SJSA1 (cell line): ENCODE results near the gene GPX4. TPM values are rescaled to one million over a fixed set of nuclear protein-coding genes. Genes with fewer than 3 reads are reported as not detected.

Experiments
- DNase-seq, 2 experiments: peaks; one replicate each; pipeline ENCODE4 v3.0.0-alpha.2; 2015 to 2020; ENCODE audit warnings: low spot score in 2 of 2, low read depth in 1 of 2
- H3K27ac ChIP-seq: fragments of 250-450 bp; sonication (Bioruptor Pico); 2 replicates; pipeline ENCODE4 v1.5.1; 2020; ENCODE audit warnings: mild to moderate bottlenecking, moderate library complexity
- H3K27me3 ChIP-seq: fragments of 250-450 bp; sonication (Bioruptor Pico); replicated peaks from 2 replicates; pipeline ENCODE4 v1.5.1; 2020; ENCODE audit warnings: mild to moderate bottlenecking, moderate library complexity
- H3K36me3 ChIP-seq: fragments of 250-450 bp; sonication (Bioruptor Pico); 2 replicates; pipeline ENCODE4 v1.5.1; 2020; ENCODE audit warnings: mild to moderate bottlenecking
- H3K4me1 ChIP-seq: fragments of 250-450 bp; sonication (Bioruptor Pico); replicated peaks from 2 replicates; pipeline ENCODE4 v1.6.1; 2021; ENCODE audit warnings: mild to moderate bottlenecking
- H3K4me3 ChIP-seq: fragments of 250-450 bp; sonication (Bioruptor Pico); 2 replicates; pipeline ENCODE4 v1.5.1; 2020; ENCODE audit warnings: mild to moderate bottlenecking
- H3K9me3 ChIP-seq: fragments of 250-450 bp; sonication (Bioruptor Pico); replicated peaks from 2 replicates; pipeline ENCODE4 v1.5.1; 2020; ENCODE audit warnings: mild to moderate bottlenecking
- total RNA-seq: library from RNA; depleted of rRNA; stranded (reverse); fragments of >200 nt; shearing (Covaris generic); gene quantifications from 2 replicates; pipeline ENCODE4 v1.2.3, GENCODE V29; 2014

The GPX4 gene
- total RNA-seq, 1 experiment from 2014 or later = 449 TPM

GRCh38 chr19:1136621-1137317 is 33.0 kb downstream of the GPX4 start:
- Histone ChIP-seq H3K4me1 (peaks cover 16% of the 10 kb centered on the region), H3K9me3 (no peaks in the 10 kb centered on the region), H3K27me3 (no peaks in the 10 kb centered on the region), H3K36me3 (peaks cover 14% of the 10 kb centered on the region), H3K27ac (no peak overlapping the region), H3K4me3 (no peak overlapping the region)
- DNase-seq = no peak

- Histone ChIP-seq H3K36me3 (peaks cover 18% of the 10 kb centered on the region), H3K27me3 (no peaks in the 10 kb centered on the region), H3K9me3 (no peaks in the 10 kb centered on the region), H3K4me3 (no peak overlapping the region), H3K4me1 (peaks cover 2% of the 10 kb centered on the region), H3K27ac (no peak overlapping the region)
- no peak for DNase-seq
Observed at GRCh38 chr19:1138121-1138520, 34.3 kb downstream of the GPX4 start.

GRCh38 chr19:1139126-1139525 is 35.3 kb downstream of the GPX4 start:
- Histone ChIP-seq H3K36me3 (peaks cover 27% of the 10 kb centered on the region), H3K27ac (no peak overlapping the region), H3K4me3 (no peak overlapping the region), H3K4me1 (no peaks in the 10 kb centered on the region), H3K9me3 (no peaks in the 10 kb centered on the region), H3K27me3 (no peaks in the 10 kb centered on the region)
- DNase-seq = no peak

GRCh38 chr19:1140272-1141027 is 36.7 kb downstream of the GPX4 start:
- no peak for DNase-seq
- no peaks in the 10 kb centered on the region for H3K27me3 ChIP-seq
- H3K27ac ChIP-seq = no peak overlapping the region
- no peaks in the 10 kb centered on the region for H3K4me1 ChIP-seq
- peaks cover 29% of the 10 kb centered on the region for H3K36me3 ChIP-seq
- H3K9me3 ChIP-seq = no peaks in the 10 kb centered on the region
- no peak overlapping the region for H3K4me3 ChIP-seq

GRCh38 chr19:1141944-1142343 is 38.1 kb downstream of the GPX4 start:
- no peak overlapping the region for H3K27ac ChIP-seq
- no peaks in the 10 kb centered on the region for H3K9me3 ChIP-seq
- no peaks in the 10 kb centered on the region for H3K27me3 ChIP-seq
- DNase-seq = no peak
- peaks cover 36% of the 10 kb centered on the region for H3K36me3 ChIP-seq
- no peak overlapping the region for H3K4me3 ChIP-seq
- no peaks in the 10 kb centered on the region for H3K4me1 ChIP-seq

GRCh38 chr19:1143828-1144399 is 40.1 kb downstream of the GPX4 start:
- Histone ChIP-seq H3K4me3 (no peak overlapping the region), H3K4me1 (no peaks in the 10 kb centered on the region), H3K36me3 (peaks cover 41% of the 10 kb centered on the region), H3K9me3 (no peaks in the 10 kb centered on the region), H3K27ac (no peak overlapping the region), H3K27me3 (no peaks in the 10 kb centered on the region)
- DNase-seq = no peak

- Histone ChIP-seq H3K9me3 (no peaks in the 10 kb centered on the region), H3K36me3 (peaks cover 44% of the 10 kb centered on the region), H3K27me3 (no peaks in the 10 kb centered on the region), H3K27ac (no peak overlapping the region), H3K4me3 (no peak overlapping the region), H3K4me1 (no peaks in the 10 kb centered on the region)
- DNase-seq = no peak
Observed at GRCh38 chr19:1144741-1145140, 40.9 kb downstream of the GPX4 start.

- peaks cover 49% of the 10 kb centered on the region for H3K36me3 ChIP-seq
Observed at GRCh38 chr19:1145635-1146411, 42.0 kb downstream of the GPX4 start.

GRCh38 chr19:1146412-1146699 is 42.6 kb downstream of the GPX4 start:
- Histone ChIP-seq H3K4me1 (no peaks in the 10 kb centered on the region), H3K4me3 (no peak overlapping the region), H3K9me3 (no peaks in the 10 kb centered on the region), H3K36me3 (peaks cover 53% of the 10 kb centered on the region), H3K27ac (no peak overlapping the region), H3K27me3 (no peaks in the 10 kb centered on the region)
- DNase-seq = no peak

More at GRCh38 chr19:1145635-1146411, 42.0 kb downstream of the GPX4 start:
- no peak for DNase-seq
- Histone ChIP-seq H3K4me1 (no peaks in the 10 kb centered on the region), H3K27ac (no peak overlapping the region), H3K27me3 (no peaks in the 10 kb centered on the region), H3K9me3 (no peaks in the 10 kb centered on the region), H3K4me3 (no peak overlapping the region)

GRCh38 chr19:1146858-1147780 is 43.3 kb downstream of the GPX4 start:
- Histone ChIP-seq H3K27me3 (no peaks in the 10 kb centered on the region), H3K27ac (no peak overlapping the region), H3K4me1 (no peaks in the 10 kb centered on the region), H3K4me3 (no peak overlapping the region), H3K36me3 (peaks cover 58% of the 10 kb centered on the region), H3K9me3 (no peaks in the 10 kb centered on the region)
- DNase-seq = no peak

GRCh38 chr19:1147934-1148549 is 44.2 kb downstream of the GPX4 start:
- Histone ChIP-seq H3K4me3 (no peak overlapping the region), H3K9me3 (no peaks in the 10 kb centered on the region), H3K36me3 (peaks cover 62% of the 10 kb centered on the region), H3K4me1 (no peaks in the 10 kb centered on the region), H3K27ac (no peak overlapping the region), H3K27me3 (no peaks in the 10 kb centered on the region)
- DNase-seq = no peak

GRCh38 chr19:1149259-1150045 is 45.7 kb downstream of the GPX4 start:
- Histone ChIP-seq H3K36me3 (peaks cover 55% of the 10 kb centered on the region), H3K9me3 (no peaks in the 10 kb centered on the region), H3K4me1 (no peaks in the 10 kb centered on the region), H3K27ac (no peak overlapping the region), H3K4me3 (no peak overlapping the region), H3K27me3 (no peaks in the 10 kb centered on the region)
- DNase-seq = no peak
